ENCODE data around the gene CLEC20A.

The CLEC20A gene

GRCh38 chr1:178528953-178529335 is 32.2 kb upstream of the CLEC20A start:
- DNase-seq (ENCODE audit: low read depth, low spot score) = no peak
- H3K36me3 ChIP-seq (ENCODE audit: insufficient read depth, insufficient read length, low read length) = no peaks in the 10 kb centered on the region
- H3K27me3 ChIP-seq (ENCODE audit: insufficient read depth, insufficient read length) = no peaks in the 10 kb centered on the region
- no peak for TF ChIP-seq YY1 (IDR thresholded peaks at IDR 0.05; ENCODE audit: insufficient read depth, insufficient read length)
- no peak for TF ChIP-seq SUZ12 (IDR thresholded peaks at IDR 0.05; ENCODE audit: extremely low read depth, insufficient read depth, insufficient read length)
- no peak for TF ChIP-seq ZNF274 (IDR thresholded peaks at IDR 0.05; ENCODE audit: low read depth, low read length)
- no peaks in the 10 kb centered on the region for H3K9me3 ChIP-seq (ENCODE audit: insufficient read depth, low read length)
- H3K4me3 ChIP-seq (ENCODE audit: insufficient read length, low read depth) = no peak overlapping the region
- no peak overlapping the region for H3K9ac ChIP-seq (ENCODE audit: insufficient read length, low read depth)
- H3K4me1 ChIP-seq (ENCODE audit: insufficient read depth, insufficient read length) = peaks cover 10% of the 10 kb centered on the region

GRCh38 chr1:178528228-178528952 is 31.6 kb upstream of the CLEC20A start:
- no peak for TF ChIP-seq SUZ12 (IDR thresholded peaks at IDR 0.05; ENCODE audit: extremely low read depth, insufficient read depth, insufficient read length)
- TF ChIP-seq ZNF274 (IDR thresholded peaks at IDR 0.05; ENCODE audit: low read depth, low read length) = no peak
- Histone ChIP-seq H3K4me3 (ENCODE audit: insufficient read length, low read depth) (no peak overlapping the region), H3K9me3 (ENCODE audit: insufficient read depth, low read length) (no peaks in the 10 kb centered on the region), H3K27me3 (ENCODE audit: insufficient read depth, insufficient read length) (no peaks in the 10 kb centered on the region), H3K9ac (ENCODE audit: insufficient read length, low read depth) (no peak overlapping the region), H3K36me3 (ENCODE audit: insufficient read depth, insufficient read length, low read length) (no peaks in the 10 kb centered on the region), H3K4me1 (ENCODE audit: insufficient read depth, insufficient read length) (peaks cover 10% of the 10 kb centered on the region)
- DNase-seq (ENCODE audit: low read depth, low spot score) = no peak

GRCh38 chr1:178527117-178527516 is 30.4 kb upstream of the CLEC20A start:
- peaks cover 10% of the 10 kb centered on the region for H3K4me1 ChIP-seq (ENCODE audit: insufficient read depth, insufficient read length)
- H3K4me3 ChIP-seq (ENCODE audit: insufficient read length, low read depth) = no peak overlapping the region

GRCh38 chr1:178521241-178521640 is 24.5 kb upstream of the CLEC20A start:
- H3K36me3 ChIP-seq (ENCODE audit: insufficient read depth, insufficient read length, low read length) = no peaks in the 10 kb centered on the region
- TF ChIP-seq YY1 (IDR thresholded peaks at IDR 0.05; ENCODE audit: insufficient read depth, insufficient read length) (no peak), ZNF274 (IDR thresholded peaks at IDR 0.05; ENCODE audit: low read depth, low read length) (no peak), SUZ12 (IDR thresholded peaks at IDR 0.05; ENCODE audit: extremely low read depth, insufficient read depth, insufficient read length) (no peak)
- no peak for DNase-seq (ENCODE audit: low read depth, low spot score)
- no peaks in the 10 kb centered on the region for H3K27me3 ChIP-seq (ENCODE audit: insufficient read depth, insufficient read length)
- H3K4me1 ChIP-seq (ENCODE audit: insufficient read depth, insufficient read length) = no peaks in the 10 kb centered on the region
- no peaks in the 10 kb centered on the region for H3K9me3 ChIP-seq (ENCODE audit: insufficient read depth, low read length)
- H3K9ac ChIP-seq (ENCODE audit: insufficient read length, low read depth) = no peak overlapping the region
- no peak overlapping the region for H3K4me3 ChIP-seq (ENCODE audit: insufficient read length, low read depth)

More at GRCh38 chr1:178527117-178527516, 30.4 kb upstream of the CLEC20A start:
- Histone ChIP-seq H3K27me3 (ENCODE audit: insufficient read depth, insufficient read length) (no peaks in the 10 kb centered on the region), H3K36me3 (ENCODE audit: insufficient read depth, insufficient read length, low read length) (no peaks in the 10 kb centered on the region), H3K9me3 (ENCODE audit: insufficient read depth, low read length) (no peaks in the 10 kb centered on the region), H3K9ac (ENCODE audit: insufficient read length, low read depth) (no peak overlapping the region)
- no peak for DNase-seq (ENCODE audit: low read depth, low spot score)
- TF ChIP-seq YY1 (IDR thresholded peaks at IDR 0.05; ENCODE audit: insufficient read depth, insufficient read length) (no peak), ZNF274 (IDR thresholded peaks at IDR 0.05; ENCODE audit: low read depth, low read length) (no peak), SUZ12 (IDR thresholded peaks at IDR 0.05; ENCODE audit: extremely low read depth, insufficient read depth, insufficient read length) (no peak)

GRCh38 chr1:178520803-178521202 is 24.0 kb upstream of the CLEC20A start:
- Histone ChIP-seq H3K27me3 (ENCODE audit: insufficient read depth, insufficient read length) (no peaks in the 10 kb centered on the region), H3K9me3 (ENCODE audit: insufficient read depth, low read length) (no peaks in the 10 kb centered on the region), H3K4me1 (ENCODE audit: insufficient read depth, insufficient read length) (no peaks in the 10 kb centered on the region), H3K36me3 (ENCODE audit: insufficient read depth, insufficient read length, low read length) (no peaks in the 10 kb centered on the region), H3K4me3 (ENCODE audit: insufficient read length, low read depth) (no peak overlapping the region), H3K9ac (ENCODE audit: insufficient read length, low read depth) (no peak overlapping the region)
- TF ChIP-seq SUZ12 (IDR thresholded peaks at IDR 0.05; ENCODE audit: extremely low read depth, insufficient read depth, insufficient read length) (no peak), YY1 (IDR thresholded peaks at IDR 0.05; ENCODE audit: insufficient read depth, insufficient read length) (no peak), ZNF274 (IDR thresholded peaks at IDR 0.05; ENCODE audit: low read depth, low read length) (no peak)
- no peak for DNase-seq (ENCODE audit: low read depth, low spot score)

GRCh38 chr1:178518894-178519293 is 22.1 kb upstream of the CLEC20A start:
- no peaks in the 10 kb centered on the region for H3K9me3 ChIP-seq (ENCODE audit: insufficient read depth, low read length)
- no peak for DNase-seq (ENCODE audit: low read depth, low spot score)

GRCh38 chr1:178516110-178516509 is 19.3 kb upstream of the CLEC20A start:
- no peaks in the 10 kb centered on the region for H3K27me3 ChIP-seq (ENCODE audit: insufficient read depth, insufficient read length)
- no peak overlapping the region for H3K4me3 ChIP-seq (ENCODE audit: insufficient read length, low read depth)
- no peaks in the 10 kb centered on the region for H3K9me3 ChIP-seq (ENCODE audit: insufficient read depth, low read length)
- H3K9ac ChIP-seq (ENCODE audit: insufficient read length, low read depth) = no peak overlapping the region
- DNase-seq (ENCODE audit: low read depth, low spot score) = no peak
- TF ChIP-seq ZNF274 (IDR thresholded peaks at IDR 0.05; ENCODE audit: low read depth, low read length) (no peak), SUZ12 (IDR thresholded peaks at IDR 0.05; ENCODE audit: extremely low read depth, insufficient read depth, insufficient read length) (no peak), YY1 (IDR thresholded peaks at IDR 0.05; ENCODE audit: insufficient read depth, insufficient read length) (no peak)
- H3K4me1 ChIP-seq (ENCODE audit: insufficient read depth, insufficient read length) = no peaks in the 10 kb centered on the region
- H3K36me3 ChIP-seq (ENCODE audit: insufficient read depth, insufficient read length, low read length) = no peaks in the 10 kb centered on the region

More at GRCh38 chr1:178518894-178519293, 22.1 kb upstream of the CLEC20A start:
- Histone ChIP-seq H3K4me1 (ENCODE audit: insufficient read depth, insufficient read length) (no peaks in the 10 kb centered on the region), H3K9ac (ENCODE audit: insufficient read length, low read depth) (no peak overlapping the region), H3K27me3 (ENCODE audit: insufficient read depth, insufficient read length) (no peaks in the 10 kb centered on the region), H3K36me3 (ENCODE audit: insufficient read depth, insufficient read length, low read length) (no peaks in the 10 kb centered on the region), H3K4me3 (ENCODE audit: insufficient read length, low read depth) (no peak overlapping the region)
- TF ChIP-seq YY1 (IDR thresholded peaks at IDR 0.05; ENCODE audit: insufficient read depth, insufficient read length) = no peak
- TF ChIP-seq ZNF274 (IDR thresholded peaks at IDR 0.05; ENCODE audit: low read depth, low read length) = no peak
- TF ChIP-seq SUZ12 (IDR thresholded peaks at IDR 0.05; ENCODE audit: extremely low read depth, insufficient read depth, insufficient read length) = no peak

Measured in NT2/D1 (cell line).